GM15510 (cell line): ENCODE data around the gene TSEN34.

ENCODE experiments used
- POLR2A ChIP-seq: IDR thresholded peaks from 3 replicates; pipeline ENCODE4 v1.6.1; 2011; ENCODE audit warnings: borderline replicate concordance; ENCODE audit not compliant: insufficient read length; ENCODE audit errors: extremely low read depth

The TSEN34 gene

DNA sequence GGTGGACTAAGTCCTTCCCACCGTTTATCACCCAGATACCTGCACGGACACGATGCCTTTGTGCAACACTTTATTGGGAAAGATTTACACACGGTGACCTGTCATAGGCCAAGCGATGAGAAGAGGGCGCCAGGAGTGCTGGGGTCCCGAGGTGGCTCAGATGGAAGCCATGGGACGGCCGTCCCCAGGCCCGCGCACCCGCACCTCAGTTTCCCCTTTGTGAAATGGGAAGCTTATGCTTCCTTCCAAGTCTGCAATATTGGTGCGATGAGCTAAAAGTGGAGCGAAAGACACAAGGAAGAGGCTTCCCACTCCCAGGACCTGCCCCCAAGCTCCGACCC lies 17.8 kb upstream of the TSEN34 start:
- no peak for TF ChIP-seq POLR2A

DNA sequence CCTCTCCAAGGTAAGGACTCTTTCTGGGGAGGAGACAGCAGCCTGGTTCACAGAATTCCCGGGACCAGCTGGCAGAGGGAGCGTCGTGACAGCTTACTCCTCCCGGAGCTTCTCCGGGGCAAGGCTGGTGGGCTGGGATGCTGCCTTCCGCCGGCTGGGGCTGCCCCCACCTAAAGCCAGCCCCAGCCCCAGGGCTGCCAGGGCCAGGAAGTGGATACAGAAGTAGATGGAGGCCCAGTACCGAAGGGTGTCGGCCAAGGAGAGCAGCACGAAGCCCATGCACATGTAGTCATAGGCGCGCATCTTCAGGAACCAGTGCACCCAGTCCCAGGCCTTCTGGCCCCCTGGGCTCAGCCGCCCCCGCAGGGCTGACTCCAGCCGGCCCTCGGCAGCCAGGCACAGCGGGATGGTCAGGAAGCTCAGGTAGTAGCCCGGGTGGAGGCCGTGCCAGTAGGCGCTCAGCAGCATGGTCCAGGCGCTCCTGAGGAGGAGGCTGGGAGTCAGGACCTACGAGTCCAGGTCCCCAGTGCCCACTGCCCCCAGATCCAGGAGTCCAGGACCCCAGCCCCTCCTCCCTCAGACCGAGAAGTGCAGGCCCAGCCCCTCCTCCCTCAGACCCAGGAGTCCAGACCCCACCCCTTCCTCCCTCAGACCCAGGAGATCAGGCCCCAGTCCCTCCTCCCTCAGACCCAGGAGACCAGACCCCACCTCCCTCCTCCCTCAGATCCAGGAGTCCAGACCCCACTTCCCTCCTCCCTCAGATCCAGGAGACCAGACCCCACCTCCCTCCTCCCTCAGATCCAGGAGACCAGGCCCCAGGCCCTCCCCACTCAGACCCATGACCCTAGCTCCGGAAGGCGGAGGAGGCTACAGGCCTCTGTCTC lies 16.9 kb upstream of the TSEN34 start:
- TF ChIP-seq POLR2A = no peak

DNA sequence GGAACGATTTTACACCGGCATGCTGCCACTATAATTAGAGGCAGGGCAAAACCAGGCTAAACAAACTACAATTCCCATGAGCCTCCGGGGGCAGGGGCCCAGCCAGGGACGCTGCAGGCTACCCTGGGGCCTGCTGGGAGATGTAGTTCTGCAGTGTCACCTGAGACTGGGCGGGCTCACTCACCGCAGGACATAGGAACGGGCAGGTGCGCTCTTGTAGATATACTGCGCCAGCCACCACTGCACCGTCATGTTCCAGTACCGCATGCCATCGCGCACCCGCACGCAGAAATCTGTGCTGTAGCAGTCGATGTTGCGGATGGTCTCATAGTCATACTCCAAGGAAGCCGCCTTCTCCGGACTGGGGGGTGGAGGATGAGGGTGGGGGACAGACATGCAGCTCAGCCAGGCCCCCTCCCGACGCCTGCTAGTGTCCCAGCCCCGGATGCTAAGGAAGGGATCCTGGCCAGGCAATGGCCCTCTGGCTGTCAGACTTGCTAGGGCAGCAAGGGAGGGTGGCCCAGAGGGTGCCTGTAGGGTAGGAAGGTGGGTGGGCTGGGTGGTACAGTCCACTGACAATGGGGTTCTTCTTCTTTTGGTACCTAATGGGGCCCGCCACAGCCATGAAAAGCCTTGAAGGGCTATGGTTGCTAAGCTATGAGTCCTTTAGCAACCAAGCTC lies 12.4 kb upstream of the TSEN34 start:
- TF ChIP-seq POLR2A = no peak

DNA sequence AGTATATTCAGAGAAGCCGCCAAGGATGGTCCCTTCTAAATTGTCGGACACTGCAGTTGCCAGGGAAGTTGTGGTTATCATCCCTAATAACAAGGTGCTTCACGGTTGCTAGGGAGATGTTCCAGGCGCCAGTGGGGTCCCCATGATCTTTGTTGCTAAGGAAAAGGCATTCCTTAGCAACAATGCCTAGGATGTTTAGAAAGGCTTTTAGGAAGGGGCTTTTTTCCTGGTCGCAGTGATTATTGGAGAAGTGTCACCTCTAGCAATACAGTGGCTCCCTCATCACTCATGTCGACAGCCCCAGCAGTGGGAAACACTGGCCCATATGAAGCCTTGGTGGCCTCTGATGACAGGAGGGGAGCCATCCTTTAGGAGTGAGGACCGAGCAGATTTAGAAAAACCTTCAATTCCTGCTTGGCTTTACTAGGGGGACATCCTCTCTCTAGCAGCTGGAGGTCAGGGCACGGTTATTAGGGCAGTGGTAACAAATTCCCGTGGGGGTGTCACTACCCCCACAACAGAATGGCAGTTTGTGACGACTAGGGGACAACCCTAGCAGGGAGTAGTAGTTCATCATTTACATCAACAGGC lies 11.8 kb upstream of the TSEN34 start:
- no peak for TF ChIP-seq POLR2A

DNA sequence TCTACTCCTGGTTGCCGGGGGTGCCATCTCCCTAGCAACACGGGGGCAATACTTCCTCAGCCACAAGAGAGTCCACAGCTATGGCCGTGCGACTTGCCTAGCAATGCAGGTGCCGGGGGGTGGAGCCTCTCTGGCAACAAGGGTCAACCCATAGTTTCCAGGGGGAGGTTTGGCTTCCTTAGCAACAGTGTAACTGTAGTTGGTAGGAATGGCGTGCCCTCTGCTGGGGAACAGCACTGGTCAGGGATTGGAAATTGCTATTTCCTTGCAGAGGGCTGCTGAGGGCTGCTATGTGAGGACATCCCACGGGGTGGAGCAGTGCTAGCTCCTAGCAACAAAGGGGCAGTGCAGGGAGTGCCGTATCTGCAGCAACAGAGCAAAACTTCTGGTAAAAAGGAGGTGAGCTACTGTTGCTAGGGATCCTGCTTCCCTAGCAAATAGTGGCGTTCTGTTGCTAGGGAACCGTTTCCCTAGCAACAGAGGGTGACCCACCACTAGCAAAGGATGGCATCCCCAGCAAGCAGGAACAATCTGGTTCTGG lies 11.1 kb upstream of the TSEN34 start:
- TF ChIP-seq POLR2A = no peak

DNA sequence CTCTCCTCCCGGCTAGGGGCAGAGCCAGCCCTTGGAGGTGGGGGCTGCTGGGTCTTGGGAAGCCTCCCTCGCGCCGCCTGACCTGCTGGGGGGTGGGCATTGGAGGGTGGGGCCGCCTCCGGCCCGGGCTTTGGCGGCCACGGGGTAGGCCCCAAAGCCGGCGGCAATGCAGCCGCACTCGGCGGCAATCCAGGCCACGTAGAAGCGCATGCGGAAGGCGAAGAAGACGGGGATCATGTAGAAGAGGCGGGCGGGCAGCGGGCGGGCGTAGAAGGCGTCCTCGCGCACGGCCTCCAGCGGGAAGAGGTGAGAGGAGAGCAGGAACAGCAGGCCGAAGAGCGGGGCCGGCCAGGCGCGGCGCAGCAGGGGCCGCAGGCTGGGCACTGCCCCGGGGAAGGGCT lies 10.4 kb upstream of the TSEN34 start:
- TF ChIP-seq POLR2A = no peak

DNA sequence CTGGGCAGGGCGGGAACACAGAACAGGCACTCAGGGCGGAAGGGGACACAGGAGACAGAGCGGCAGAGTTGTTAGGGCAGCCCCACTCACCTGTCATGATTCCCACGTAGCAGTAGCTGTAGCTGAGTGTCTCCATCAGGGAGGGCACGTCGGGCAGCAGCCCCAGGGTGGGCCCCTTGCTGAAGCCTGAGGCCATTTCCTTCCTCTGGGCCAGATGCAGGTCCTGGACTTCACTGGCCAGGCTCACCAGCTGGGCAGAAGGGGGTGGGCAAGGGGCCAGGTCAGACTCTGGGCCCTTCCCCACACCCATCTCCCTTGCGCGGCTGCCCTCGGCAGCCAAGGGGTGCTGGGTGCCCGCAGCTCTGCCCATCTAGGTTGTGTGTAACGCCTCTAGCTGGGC lies 7.7 kb upstream of the TSEN34 start:
- TF ChIP-seq POLR2A = no peak

DNA sequence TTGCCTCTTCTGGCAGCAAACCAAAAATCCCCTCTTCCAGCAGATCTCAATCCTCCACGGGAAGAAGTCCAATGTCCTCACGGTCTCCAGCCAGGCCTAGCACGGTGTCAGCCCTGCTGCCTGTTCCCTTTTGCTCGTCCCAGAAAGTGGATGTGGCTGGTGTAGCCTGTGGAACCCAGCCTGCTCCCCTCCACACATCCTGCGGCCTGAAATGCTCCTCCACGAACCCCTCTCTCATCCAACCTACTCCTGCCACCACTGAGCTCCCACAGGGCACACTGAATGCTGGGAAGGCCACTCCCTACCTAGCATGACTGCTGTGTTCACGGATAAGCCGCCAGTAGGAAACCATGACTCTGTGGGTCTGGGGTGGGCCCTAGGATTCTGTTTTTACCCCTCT lies 4.8 kb upstream of the TSEN34 start:
- no peak for TF ChIP-seq POLR2A

DNA sequence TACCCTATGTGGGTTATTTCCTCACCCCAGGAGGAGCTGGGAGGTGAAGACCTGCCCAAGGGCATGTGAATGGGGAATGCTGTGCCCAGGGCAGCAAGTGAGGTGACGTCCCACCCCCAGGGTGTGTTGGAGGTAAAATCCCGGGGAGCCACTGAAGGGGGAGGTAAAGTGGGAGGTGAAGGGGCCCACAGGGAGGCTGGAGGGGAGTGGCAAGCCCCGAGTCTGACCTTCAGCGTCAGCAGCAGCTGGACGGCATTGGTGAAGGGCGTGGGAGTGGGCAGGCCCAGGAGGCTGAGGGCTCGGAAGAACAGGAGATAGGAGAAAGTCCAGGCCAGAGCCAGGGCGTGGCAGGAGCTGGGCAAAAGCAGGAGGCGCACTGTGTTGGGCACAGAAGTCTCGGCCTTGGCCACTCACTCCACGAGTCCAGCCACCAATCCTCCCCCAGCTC lies 4.2 kb upstream of the TSEN34 start:
- no peak for TF ChIP-seq POLR2A

DNA sequence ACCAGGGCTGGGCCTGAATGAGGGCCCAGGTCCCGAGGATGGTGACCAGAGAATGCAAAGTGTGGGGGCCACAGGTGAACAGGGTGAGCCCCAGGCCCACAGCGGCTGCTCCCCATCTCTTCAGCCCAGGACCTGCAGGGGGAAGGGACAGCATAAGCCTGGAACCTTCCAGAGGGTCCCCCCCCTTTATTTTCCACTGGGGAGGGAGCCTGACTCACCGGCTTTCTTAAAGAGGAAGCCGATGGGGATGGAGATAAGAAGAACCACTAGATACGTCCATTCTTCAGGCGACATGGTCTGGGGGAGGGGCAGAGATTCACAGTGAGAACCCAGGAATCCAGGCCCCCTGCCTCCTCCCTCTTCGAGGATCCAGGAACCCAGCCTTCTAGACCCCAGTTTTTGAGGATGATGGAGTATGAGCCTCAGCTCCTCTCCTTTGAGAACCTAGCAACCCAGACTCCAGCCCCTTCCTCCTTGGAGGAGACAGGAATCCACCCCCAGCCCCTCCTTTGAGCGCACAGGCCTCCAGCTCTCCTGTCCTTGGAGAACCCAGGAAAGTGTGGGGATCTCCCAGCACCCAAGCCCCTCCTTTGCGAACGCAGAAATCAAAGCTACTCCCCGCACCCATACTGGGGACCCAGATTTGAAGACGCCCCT lies 2.8 kb upstream of the TSEN34 start:
- TF ChIP-seq POLR2A = no peak

DNA sequence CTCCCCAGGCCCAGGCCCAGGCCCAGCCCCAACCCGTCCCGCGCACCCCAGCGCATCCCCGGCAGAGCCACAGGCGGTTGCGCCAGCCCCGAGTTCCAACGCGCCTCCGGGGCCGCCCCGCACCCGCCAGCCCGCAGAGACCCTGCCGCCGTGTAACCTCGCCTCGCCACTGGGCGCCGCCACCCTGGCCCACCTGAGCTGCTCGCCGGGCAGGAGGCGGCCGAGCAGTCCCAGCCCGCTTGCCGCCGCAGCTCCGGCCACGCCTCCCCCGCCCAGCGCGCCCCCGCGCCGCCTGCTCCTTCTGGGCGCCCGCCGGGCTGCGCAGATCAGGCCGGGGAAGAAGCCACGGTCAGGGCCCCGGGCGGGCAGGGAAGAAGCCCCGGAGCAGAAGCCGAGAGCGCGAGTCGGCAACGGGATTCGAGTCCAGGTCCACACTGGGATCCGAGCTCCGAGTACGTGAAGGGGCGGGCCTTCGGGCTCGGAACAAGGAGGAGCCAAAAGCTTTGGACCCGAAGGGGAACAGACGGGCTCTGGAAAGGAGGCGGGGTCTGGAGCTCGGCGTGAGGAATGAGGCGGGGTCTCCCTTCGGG lies 1.9 kb upstream of the TSEN34 start, which contains the start of gene MBOAT7:
TSS of gene MBOAT7 (minus strand) at position 436 of the 590 bp plus-strand sequence. CDS start 1,072 bp downstream, outside the sequence.
- peak; percentile 63 for TF ChIP-seq POLR2A

DNA sequence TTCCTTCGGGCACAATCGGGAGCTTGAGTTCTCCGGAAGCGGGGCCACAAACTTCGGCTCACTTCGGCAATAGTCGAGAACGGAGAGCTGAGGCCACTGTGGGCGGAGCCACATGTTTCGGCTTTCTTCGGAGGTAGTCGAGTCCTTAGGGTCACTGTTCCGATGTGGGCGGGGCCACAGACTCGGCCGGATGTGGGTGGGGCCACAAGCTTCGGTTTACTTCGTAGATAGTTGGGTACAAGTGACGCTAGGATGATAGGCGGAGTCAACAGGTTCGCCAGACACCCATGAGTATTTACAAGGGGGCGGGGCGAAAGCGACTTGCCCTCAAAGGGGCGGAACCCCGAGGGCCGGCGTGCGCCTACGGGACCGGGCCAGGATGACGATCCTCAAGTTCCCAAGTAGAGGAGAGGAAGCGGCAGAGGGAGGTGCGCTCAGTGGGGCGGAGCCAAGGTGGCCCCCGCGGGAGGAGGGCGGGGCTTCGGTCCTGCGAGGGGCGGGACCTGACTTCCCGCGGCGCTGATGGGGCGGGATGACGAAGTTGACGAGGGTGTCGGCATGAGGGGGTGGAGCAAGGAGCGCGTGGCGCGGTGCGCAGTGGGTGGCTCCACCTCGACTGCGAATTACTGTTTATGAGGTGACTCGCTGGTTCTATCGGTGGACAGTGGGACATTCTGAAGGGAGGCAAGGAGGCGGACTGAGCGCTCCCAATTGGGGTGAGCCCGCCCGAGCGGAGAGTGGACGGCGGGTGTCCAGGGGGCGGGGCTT lies 1.2 kb upstream of the TSEN34 start:
- peak; percentile 73 for TF ChIP-seq POLR2A

DNA sequence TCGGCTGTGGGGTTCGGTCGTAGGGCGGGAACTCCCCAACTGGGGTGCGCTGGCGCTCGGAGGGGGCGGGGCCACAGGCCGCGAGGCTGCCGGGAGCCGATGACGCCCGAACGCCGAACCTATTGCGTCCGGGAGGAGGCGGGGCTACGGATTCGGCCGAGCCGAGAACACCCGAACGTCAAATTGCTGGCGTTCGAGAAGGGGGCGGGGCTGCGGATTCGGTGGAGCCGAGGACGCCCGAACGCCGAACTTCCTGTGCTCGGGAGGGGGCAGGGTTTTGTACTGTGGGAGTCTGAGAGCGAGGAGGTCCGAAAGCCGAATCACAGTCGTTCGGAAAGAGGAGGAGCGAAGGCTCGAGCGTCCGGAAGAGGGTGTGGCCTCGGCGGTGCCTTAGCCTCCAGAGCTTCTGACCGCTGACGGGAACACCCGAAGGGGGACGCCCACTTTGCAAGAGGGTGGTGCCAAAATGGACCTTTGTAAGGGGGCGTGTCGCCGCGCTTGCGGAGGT lies 551 bp upstream of the TSEN34 start:
- TF ChIP-seq POLR2A = no peak
